Forelimb muscle (tissue), 1 donor: ENCODE measurements around the gene NPTX1. TPM values are rescaled to one million over a fixed set of nuclear protein-coding genes. Genes with fewer than 3 reads are reported as not detected.
"Not testable (repeated sequence)": the region's sequence is repeated elsewhere in the genome, so short reads cannot be mapped to it uniquely, and the experiment has no call there.

ENCODE experiments used
- DNase-seq: peaks from one replicate; pipeline ENCODE4 v3.0.0-alpha.2; 2013; ENCODE audit warnings: low read depth
- polyA plus RNA-seq: library from polyadenylated mRNA; unstranded; fragments of 120-200 nt; gene quantifications from one replicate; pipeline ENCODE4 v1.2.1, GENCODE V29; 2013; ENCODE audit not compliant: insufficient read length

NPTX1 gene, protein sequence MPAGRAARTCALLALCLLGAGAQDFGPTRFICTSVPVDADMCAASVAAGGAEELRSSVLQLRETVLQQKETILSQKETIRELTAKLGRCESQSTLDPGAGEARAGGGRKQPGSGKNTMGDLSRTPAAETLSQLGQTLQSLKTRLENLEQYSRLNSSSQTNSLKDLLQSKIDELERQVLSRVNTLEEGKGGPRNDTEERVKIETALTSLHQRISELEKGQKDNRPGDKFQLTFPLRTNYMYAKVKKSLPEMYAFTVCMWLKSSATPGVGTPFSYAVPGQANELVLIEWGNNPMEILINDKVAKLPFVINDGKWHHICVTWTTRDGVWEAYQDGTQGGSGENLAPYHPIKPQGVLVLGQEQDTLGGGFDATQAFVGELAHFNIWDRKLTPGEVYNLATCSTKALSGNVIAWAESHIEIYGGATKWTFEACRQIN
- 0.22 TPM for polyA plus RNA-seq

DNA sequence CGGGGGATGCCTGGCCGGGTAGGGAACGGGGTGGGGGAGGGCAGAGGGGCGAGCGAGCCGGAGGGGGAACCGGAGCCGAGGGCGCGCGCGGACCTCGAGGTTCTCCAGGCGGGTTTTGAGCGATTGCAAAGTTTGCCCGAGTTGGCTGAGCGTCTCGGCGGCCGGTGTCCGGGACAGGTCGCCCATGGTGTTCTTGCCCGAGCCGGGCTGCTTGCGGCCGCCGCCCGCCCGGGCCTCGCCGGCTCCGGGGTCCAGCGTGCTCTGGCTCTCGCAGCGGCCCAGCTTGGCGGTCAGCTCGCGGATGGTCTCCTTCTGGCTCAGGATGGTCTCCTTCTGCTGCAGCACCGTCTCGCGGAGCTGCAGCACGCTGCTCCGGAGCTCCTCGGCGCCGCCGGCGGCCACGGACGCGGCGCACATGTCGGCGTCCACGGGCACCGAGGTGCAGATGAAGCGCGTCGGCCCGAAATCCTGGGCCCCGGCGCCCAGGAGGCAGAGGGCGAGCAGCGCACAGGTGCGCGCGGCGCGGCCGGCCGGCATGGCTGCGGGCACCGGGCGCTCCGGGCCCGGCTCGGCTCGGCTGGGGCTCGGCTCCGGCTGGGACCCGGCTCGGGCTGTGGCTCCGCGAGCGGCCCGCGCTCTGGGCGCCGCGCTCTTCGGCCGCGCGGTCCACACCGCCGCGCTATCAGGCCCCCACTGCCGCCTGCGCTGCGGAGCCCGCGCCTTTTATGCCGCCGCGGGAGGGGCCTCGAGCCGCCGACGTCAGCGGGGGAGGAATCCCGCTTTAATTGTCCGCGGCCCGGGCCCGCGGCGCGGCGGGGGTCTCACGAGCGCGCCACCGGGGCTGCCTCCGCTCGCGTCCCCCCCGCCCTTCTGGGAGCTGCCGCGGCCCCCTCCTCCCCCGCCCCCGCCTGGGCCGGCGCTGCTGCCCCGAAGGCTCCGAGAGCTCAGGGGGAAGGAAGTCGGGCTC is at the start of gene NPTX1:
Gene NPTX1, minus strand, starts transcription at position 698 of the 967 bp plus-strand sequence. Its CDS starts 161 bp downstream, at position 537.
- no peak for DNase-seq

DNA sequence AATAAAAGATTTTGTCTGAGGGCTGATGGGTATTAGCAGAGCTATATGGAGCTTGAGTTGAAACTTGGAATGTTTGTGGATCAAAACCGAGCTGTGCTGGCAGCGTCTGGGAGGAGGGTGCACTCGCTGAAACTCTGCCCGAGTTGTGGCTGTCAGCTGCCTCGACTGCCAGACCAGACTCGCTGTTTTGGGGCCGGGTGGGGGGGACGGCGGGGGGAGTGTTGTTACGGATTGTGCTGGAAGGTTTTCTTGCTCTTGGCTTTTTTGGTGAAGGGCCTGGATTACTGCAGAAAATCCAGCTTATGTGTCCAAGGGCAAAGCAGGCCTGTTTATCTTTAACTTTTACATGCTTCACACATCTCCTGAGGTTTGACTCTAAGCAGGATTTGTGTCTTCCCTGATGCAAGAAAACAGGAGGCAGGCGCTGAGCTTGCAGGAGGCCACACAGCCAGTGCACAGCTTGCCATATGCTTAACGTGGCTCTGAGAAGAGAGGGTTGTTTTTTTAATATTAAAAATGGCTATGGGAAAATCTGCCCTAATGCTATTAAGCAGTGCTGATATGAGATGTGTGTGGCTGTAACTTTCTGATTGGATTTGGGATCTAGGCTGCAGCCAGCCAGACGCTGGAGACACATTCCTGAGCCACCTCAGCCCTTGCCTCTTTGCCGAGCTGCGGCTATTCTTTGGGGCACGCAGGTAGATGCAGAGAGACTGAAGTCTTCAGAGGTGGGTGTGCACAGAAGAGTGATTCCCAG is 47.7 kb upstream of the NPTX1 start:
- no peak for DNase-seq

DNA sequence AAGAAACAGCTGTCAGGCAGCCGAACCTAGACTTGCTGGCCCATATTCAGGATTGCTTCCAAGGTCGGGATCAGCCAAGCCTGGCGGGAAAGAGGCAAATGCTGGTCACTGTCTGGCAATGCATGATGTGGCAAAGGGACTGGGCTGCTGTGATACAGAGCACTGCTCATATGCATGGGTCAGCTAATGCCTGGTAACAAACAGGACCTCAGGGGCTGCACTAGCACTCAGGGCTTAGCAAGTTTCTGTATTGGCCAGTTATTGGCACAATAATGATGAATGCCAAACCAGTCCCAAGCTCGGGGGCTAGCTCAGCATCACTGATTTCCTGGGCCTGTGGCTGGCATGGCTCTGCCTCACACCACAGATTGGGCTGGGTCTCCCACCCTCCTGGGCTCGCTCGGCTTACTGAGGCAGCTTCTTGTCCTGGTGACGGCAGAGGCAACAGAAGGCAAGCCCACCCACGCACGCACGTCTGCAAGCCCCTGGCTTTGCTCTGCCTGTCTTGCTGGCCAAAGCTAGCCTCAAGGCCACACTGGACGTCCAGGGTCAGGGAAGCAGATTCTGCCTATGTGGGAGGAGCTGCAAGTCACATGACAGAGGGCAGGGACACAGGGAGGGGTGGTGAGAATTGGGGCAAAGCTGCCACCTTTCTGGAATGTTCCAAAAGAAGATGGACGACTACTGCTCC is 46.8 kb upstream of the NPTX1 start:
- DNase-seq: no peak

DNA sequence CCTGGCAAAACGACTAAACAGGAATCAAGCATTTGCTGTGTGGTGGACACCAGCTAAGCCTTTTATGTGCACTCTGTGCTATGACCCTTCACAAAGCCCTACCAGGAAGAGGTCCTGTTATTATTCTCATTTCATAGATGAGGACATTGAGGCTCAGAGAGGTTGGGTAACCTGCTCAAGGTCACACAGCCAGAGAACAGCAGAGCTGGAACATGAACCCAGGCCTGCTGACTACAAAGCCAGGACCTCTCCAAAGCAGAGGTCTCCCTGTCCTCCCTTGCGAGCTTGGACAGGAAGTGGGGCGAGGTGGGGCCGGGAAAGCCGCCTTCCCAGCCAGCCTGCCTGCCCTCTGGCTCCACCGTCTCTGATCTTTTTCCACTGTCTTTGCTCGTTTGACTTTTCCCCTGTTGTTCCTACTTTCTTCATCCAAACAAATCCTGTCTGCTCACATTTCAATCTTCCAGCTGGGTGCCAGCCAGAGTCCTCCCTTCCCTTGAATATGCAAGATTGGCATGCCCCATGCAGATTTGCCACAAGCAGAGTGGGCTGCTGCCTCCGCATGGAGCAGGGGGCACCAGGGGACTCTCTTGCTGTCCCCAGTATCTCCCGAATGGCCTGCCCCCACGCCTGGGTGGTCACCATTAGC is 44.5 kb upstream of the NPTX1 start:
- no peak for DNase-seq

DNA sequence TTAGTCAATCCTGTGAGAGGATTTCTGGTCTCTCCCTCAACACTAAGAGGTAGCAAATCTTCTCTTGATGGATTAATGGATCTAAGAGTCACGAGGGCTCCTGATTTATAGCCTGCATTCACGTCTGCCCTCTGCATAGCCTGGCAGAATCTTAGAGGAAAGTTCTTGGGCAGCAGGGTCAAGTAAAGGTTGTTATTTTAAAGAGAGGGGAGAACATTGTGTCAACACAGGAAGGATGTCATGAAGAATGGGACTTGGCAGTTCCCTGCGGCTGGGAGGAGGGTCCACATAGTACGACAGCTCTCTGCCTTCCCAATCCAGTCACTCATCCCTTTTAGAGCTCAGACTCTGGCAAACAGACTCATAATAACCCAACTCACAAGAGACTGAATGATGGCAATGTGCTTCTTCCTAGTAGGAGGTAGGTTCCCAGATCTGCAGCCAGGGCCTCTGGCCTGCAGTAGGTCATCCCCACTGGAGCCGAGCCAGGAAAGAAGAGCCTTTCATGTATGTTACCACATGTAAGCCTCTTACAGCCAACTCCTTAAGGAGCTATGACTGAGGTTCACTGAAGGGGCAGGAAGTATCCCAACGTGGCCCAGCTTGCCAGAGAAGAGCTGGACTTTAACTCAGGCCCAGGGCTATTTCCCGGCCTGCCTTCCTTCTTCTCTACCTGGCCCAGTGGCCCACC is 42.8 kb upstream of the NPTX1 start:
- DNase-seq: no peak

DNA sequence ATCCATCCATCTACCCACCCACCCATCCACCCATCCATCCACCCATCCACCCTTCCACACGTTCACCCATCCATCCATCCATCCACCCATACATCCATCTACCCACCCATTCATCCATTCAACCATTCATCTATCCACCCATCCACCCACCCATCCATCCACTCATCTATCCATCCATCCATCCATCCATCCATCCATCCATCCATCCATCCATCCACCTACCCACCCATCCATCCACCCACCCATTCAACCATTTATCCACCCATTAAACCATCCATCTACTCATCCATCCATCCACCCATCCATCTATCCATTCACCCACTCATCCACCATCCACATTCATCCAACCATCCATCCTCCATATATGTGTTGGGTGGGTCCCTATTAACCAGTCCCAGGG is 42.0 kb upstream of the NPTX1 start:
- DNase-seq: no peak

DNA sequence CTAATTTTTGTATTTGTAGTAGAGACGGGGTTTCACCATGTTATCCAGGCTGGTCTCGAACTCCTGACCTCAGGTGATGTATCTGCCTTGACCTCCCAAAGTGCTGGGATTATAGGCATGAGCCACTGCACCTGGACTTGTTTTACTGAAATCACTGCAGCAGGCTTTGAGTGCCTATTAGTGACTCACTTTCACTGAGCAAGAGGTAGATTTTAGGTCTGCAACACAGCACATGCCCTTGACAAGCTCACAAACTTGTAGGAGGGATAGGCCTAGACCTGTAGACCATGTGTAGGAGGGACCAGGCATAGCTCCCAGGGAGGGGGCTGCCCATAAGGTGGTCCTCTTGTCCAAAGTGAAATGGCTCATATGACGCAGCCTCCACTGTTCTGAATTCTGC is 41.2 kb upstream of the NPTX1 start:
- DNase-seq: no peak

DNA sequence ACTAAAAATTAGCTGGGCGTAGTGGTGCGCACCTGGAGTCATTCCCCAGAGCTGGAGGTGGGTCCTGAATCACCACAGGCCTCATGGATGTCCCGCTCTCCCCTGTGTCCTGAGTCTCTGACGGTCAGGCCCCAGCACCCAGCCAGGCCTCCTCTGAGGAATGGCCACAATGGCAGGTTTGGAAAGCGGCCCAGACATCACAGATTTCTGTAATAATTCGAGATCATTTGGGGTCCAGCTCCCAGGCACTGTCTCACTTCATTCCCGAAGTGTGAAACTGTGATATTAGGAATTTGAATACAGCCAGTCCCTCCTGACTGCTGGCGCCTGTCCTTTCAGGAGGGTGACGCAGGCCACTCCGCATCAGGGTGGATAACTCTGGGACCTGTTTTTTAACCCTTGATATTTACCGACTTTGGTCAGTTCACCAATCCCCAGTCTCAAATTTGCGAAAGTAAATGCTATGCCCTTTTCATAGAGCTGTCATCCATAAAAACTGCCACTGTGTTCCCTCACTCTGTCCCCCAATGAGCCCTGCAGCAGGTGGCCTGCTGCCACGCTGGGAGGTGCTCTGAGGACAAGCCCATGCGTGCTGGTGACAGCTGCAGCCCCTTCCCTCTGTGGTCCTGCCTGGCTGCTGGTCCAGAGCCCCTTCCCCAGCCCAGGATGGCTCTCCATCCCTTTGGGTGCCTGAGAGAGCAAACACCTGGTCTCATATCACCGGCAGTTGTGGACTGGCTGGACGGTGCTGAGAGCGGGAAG is 39.9 kb upstream of the NPTX1 start:
- no peak for DNase-seq

DNA sequence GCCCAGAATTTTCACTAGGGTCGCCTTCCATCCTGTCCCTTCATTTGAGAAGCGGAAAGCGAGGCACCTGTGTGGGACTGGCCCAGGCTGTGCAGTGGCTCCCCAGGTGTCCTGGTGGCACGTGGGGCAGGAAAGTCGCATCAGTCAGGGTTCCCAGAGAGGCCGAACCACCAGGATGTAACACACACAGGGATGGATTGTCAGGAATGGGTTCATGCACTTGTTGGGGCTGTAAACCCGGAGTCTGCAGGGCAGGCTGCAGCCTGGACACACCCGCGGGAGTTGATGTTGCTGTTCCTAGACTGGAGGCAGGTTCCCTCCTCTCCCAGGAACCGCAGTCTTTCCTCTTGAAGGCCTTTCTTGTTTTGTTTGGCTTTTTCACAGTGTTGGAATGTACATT is 37.5 kb upstream of the NPTX1 start:
- DNase-seq: no peak

DNA sequence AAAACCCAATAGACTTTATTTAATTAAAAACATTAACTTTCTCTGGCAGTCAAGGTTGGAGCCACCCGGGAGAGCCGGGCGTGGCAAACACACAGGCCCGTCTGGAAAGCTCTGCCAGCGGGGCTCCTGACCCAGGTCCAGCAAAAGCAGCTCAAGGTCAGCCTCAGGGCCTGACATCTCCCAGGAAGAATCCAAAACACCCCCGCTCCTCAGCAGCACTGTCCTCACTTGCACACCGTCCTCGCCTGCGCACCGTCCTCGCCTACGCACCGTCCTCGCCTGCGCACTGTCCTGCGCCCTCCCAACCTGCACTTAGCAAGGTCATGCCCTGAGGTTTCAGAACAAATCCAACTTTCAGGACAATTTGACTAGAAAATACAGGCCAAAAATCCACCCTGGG is 36.8 kb upstream of the NPTX1 start:
- DNase-seq: no peak

DNA sequence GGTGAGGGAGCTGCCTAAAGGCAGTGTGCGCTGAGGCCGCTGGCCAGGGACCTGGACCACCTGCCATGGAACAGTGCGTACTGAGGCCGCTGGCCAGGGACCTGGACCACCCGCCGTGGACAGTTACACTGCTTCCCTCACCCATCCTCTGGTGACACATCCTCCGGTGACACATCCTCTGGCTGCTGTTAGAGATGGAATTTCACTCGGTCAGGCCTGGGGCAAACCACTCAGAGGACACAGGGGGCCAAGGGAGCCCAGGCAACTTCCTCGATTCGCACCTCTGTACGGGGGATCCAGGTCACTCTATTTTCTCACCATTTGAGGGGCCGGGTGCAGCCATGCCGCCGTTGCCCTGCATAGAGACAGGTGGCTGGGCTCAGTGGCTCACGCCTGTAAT is 35.8 kb upstream of the NPTX1 start:
- DNase-seq: no peak

DNA sequence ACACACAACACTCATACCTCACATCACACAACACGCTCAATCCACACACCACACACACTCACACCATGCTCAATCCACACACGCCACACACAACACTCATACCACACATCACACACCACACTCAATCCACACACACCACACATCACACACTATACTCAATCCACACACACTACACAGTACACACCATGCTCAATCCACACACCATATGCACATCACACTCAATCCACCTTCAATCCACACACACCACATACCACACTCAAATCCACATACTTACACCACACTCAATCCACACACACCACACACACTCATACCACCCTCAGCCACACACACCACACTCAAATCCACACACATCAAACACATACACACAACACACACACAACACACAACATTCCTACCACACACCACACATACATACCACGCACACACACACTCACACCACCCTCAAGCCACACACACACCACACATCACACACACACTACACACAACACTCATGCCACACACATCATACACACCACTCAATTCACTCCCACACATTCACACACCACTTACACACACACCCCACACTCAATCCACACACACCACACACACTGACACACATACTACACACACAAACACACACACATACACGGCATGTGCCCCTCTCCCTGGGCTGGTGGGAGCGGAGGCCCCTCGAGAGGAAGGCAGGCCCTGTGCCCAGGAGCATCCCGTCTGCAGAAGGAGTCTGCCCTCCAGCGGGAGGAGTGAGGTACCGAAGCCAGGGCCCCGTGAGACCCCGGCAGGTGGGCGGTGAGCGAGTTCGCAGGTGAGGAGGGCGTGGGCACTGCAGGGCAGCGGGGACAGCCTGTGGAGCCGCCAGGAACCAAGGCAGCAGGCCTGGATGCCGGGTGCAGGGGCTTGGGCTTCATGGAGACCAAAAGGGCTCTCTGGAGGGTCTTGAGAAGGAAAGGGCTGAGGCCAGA is 35.1 kb upstream of the NPTX1 start:
- DNase-seq: no peak

DNA sequence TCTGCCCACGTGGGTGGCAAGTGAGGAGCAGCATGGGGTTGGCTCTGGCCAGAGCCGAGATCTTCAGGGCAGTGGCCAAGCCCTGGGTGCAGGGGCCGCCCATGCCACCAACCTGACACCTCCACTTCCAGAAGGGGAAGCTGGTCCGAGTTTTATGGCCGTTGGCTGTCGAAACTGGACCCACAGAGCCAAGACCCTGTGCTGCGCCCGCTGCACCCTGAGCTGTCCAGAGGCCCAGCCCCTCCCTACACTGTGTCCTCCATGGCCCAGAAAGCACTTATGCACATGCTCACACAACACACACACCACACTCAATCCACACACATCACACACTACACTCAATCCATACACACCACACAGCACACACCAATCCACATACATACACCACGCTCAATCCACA is 34.4 kb upstream of the NPTX1 start:
- DNase-seq: no peak

DNA sequence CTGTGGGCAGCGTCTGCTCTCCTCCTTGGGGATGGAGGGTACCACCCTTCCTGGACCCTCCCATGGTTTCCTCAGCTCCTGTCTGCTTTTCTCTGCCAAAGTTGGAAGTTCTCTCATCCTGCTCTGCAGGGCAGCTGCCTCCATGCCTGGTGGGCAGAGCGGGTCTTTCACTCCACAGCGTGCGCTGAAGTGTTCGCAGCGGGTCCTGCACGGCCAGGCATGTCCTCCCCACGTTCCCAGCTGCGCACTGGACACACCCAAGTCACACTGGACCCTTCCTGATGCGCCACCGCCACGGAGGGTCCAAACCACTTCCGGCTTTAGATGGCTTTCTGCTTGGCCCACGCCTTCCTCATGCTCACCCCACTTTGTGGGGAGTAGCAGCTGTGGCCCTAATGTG is 33.7 kb upstream of the NPTX1 start:
- DNase-seq: no peak

DNA sequence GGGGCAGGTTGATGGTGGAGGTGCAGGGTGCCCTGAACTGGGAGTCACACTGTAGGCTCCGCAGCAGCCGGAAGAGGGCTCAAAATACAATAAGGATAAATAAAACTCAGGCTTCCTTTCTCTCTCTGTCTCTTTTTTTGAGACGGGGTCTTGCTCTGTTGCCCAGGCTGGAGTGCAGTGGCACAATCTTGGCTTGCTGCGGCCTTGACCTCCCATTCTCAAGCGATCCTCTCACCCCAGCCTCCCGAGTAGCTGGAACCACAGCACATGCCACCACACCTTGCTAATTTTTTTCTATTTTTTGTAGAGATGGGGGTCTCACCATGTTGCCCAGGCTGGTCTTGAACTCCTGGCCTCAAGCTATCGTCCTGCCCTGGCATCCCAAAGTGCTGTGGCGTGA is 32.9 kb upstream of the NPTX1 start:
- DNase-seq: no peak

DNA sequence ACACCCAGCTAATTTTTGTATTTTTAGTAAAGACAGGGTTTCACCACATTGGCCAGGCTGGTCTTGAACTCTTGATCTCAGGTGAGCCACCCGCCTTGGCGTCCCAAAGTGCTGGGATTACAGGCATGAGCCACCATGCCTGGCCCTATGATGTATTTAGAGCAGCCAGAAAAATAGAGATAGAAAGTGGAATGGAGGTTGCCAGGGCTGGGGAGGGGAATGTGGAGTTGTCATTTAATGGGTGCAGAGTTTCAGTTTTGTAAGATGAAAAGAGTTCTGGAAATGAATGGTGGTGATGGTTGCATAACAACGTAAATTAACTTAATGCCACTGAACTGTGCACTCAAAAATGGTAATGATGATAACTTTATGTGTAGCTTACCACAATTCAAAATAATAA is 31.6 kb upstream of the NPTX1 start:
- no peak for DNase-seq

DNA sequence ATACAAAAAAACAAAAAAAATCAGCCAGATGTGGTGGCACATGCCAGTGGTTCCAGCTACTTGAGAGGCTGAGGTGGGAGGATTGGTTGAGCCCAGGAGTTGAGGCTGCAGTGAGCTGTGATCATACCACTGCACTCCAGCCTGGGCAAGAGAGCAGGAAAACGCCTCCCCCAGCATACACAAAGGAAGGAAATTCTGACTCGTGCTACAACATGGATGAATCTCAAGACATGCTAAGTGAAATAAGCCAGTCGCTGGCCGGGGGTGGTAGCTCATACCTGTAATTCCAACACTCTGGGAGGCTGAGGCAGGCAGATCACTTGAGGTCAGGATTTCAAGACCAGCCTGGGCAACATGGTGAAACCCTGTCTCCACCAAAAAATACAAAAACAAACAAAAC is 30.8 kb upstream of the NPTX1 start:
- not testable (repeated sequence) for DNase-seq
